ENCODE results near the gene LINC01488. TPM values are rescaled to one million over a fixed set of nuclear protein-coding genes. Genes with fewer than 3 reads are reported as not detected.

LINC01488 gene
- total RNA-seq, 2 donors from 2014 or later = not detected

DNA sequence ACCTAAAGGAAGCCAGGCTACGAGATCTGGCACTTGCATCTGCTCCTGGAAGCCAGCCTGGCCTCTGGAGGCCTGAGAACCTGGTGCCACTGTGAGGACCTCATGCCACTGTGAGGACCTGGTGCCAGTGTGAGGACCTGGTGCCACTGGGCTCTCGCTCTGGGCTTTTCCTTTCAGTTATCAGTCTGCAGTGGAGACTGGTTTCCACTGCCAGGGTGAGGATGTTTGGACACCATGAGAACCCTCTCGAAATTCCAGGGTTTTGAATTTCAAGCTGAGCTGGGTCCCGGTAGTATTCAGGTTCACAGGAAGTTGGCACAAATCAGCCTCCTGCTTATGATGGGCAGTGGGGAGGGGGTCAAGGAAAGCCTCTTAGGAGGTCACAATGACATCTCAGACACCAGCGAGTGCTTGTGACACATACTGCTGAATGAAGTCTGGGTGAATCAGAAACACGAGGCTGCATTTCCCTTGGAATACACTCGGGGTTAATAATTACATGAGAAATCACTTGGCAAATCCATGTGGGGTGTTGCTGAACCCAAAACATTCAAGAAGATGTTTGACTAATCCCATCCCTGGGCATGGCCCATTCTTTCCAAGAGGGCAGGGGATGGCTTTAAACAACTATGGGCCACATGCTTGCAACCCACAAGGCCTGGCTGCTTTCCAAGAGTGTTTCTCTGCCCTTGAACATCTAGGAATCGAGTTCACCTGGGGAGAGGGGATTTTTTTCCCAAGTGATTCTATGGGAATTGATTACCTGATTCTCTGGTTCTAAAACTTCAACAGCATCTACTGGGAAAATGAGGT lies 60.2 kb downstream of the LINC01488 start:
- no peak for DNase-seq
- Histone ChIP-seq H3K9ac (ENCODE audit: low read depth in 2 of 2, low read length in 2 of 2) (no peak overlapping the region), H3K4me3 (no peak overlapping the region), H3K9me3 (no peaks in the 10 kb centered on the region), H3K27ac (no peak overlapping the region), H3K36me3 (no peaks in the 10 kb centered on the region), H3K4me1 (no peaks in the 10 kb centered on the region), H3K27me3 (no peaks in the 10 kb centered on the region)
- intact Hi-C loops (cut with DNase I) = no loop called here
- TF ChIP-seq, protein P1, sequence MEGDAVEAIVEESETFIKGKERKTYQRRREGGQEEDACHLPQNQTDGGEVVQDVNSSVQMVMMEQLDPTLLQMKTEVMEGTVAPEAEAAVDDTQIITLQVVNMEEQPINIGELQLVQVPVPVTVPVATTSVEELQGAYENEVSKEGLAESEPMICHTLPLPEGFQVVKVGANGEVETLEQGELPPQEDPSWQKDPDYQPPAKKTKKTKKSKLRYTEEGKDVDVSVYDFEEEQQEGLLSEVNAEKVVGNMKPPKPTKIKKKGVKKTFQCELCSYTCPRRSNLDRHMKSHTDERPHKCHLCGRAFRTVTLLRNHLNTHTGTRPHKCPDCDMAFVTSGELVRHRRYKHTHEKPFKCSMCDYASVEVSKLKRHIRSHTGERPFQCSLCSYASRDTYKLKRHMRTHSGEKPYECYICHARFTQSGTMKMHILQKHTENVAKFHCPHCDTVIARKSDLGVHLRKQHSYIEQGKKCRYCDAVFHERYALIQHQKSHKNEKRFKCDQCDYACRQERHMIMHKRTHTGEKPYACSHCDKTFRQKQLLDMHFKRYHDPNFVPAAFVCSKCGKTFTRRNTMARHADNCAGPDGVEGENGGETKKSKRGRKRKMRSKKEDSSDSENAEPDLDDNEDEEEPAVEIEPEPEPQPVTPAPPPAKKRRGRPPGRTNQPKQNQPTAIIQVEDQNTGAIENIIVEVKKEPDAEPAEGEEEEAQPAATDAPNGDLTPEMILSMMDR (IDR thresholded peaks at IDR 0.05) = no peak

DNA sequence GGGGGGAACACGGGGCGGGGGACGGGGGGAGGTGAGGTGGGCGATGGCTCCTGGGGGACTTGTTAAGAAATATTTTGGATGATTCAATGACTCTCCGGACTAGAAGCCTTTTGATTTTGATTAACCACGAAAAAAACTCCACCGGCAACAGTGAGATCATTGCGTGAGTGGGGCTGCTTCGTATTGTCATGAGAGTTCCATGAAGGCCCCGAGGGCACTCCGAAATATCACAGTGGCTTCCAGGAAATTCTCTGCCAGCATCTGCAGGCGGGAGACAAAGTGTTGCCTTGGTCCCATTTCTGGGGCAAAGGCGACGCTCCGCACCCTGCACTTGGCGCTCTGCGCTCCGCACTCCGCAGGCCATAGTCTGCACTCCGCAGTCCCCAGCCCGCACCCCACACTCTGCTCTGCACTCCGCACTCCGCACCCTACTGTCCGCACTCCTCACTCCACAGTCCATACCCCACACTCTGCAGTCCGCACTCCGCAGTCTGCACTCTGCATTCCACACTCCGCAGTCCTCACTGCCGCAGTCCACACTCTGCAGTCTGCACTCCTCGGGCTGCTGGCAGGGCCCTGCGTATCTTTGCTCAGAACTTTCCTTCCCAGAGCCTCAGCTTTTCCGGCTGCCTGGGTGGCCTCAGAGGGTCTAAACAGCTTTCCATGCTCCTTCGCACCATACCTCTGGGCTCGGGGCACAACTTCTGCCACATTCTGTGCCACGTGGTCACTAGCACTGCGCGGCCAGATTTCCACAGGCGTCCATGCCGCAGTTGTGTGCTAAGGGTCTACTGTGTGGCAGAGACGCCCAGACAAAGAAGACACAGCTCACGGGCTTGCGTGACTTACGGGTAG lies 61.1 kb downstream of the LINC01488 start:
- no peak overlapping the region for H3K4me3 ChIP-seq
- H3K36me3 ChIP-seq = no peaks in the 10 kb centered on the region
- DNase-seq = no peak
- intact Hi-C loops (cut with DNase I) = no loop called here
- TF ChIP-seq, protein P1 (IDR thresholded peaks at IDR 0.05) = no peak
- no peaks in the 10 kb centered on the region for H3K4me1 ChIP-seq
- no peaks in the 10 kb centered on the region for H3K9me3 ChIP-seq
- H3K27me3 ChIP-seq = no peaks in the 10 kb centered on the region
- no peak overlapping the region for H3K9ac ChIP-seq (ENCODE audit: low read depth in 2 of 2, low read length in 2 of 2)
- no peak overlapping the region for H3K27ac ChIP-seq

Other genes with a start within 250 kb of the LINC01488 start
- 1 to 10 TPM; 4.5 to 8.2 TPM for gene MYEOV, start 187.5 kb upstream of the LINC01488 start, total RNA-seq
- 10 to 100 TPM; 59.7 to 94.6 TPM for gene CCND1, start 159.5 kb downstream of the LINC01488 start, total RNA-seq
- 10 to 100 TPM; 11.3 to 20.0 TPM for gene LTO1, start 193.7 kb downstream of the LINC01488 start, total RNA-seq
- gene FGF19, start 222.4 kb downstream of the LINC01488 start, total RNA-seq = under 1 TPM in 1 of 2 donors, not detected in 1; 0.22 TPM